ENCODE results near the gene LGMN.

DNA sequence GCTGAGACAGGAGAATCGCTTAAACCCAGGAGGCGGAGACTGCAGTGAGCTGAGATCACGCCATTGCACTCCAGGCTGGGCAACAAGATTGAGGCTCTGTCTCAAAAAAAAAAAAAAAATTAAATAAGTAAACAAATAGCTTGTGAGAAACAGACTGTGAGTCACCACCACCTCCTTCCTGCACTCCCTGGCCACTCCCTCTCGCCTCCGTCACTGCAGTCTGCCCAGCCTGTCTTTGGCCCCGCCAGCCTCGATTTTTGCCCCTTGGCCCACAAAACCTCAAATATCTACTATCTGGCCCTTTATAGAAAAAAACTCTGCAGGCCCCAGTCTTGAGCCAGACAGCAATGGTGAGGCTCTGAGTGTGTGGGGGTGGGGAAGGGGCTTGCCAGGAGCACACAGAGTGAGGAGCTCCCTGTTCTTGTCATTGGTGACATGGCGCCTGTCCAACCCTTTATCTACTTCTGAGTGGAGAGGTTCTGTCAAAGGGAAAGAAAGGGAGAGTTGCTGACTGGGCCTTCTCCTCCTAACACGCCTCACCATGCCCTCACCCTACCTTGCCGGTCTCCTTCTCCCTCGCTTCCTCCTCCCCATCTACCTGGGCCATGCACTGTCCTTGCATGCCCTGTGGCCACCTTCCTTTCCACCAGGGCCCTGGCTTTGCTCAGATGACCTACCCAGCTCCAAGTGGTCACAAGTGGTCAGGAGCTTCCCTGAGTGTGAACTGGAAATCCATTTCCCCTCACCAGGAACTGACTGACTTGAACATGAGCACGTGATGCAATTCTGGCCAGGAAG lies 22.1 kb downstream of the LGMN start:
- TF ChIP-seq HMG20B (CRISPR knock-in tag; IDR thresholded peaks at IDR 0.05) = no peak
- no peak for TF ChIP-seq MEF2A (IDR thresholded peaks at IDR 0.05; ENCODE audit: control insufficient read depth, low read depth, low read length)
- TF ChIP-seq ETS1 (conservative IDR thresholded peaks at IDR 0.05; ENCODE audit: control insufficient read depth, low read depth, low read length) = no peak
- TF ChIP-seq CBFB (CRISPR knock-in tag; IDR thresholded peaks at IDR 0.05) = no peak
- TF ChIP-seq NFRKB (IDR thresholded peaks at IDR 0.05; ENCODE audit: low read depth) = no peak
- TF ChIP-seq ZNF589 (CRISPR knock-in tag; IDR thresholded peaks at IDR 0.05; ENCODE audit: low read depth) = no peak
- TF ChIP-seq ZKSCAN1 (IDR thresholded peaks at IDR 0.05; ENCODE audit: low read depth, low read length) = no peak
- TF ChIP-seq CTCF (IDR thresholded peaks at IDR 0.05 in 2 of 3, conservative IDR thresholded peaks at IDR 0.05 in 1 of 3; ENCODE audit: insufficient read depth in 2 of 3, low read depth in 1 of 3, low read length in 3 of 3) = no peak
- TF ChIP-seq POLR2A (conservative IDR thresholded peaks at IDR 0.05) = no peak
- no peak for TF ChIP-seq CHD2 (IDR thresholded peaks at IDR 0.05; ENCODE audit: low read depth, low read length)
- TF ChIP-seq ZNF449 (CRISPR knock-in tag; IDR thresholded peaks at IDR 0.05) = no peak
- no peak for TF ChIP-seq PATZ1 (CRISPR knock-in tag; IDR thresholded peaks at IDR 0.05; ENCODE audit: borderline replicate concordance)
- TF ChIP-seq EZH2 (IDR thresholded peaks at IDR 0.05; ENCODE audit: borderline replicate concordance, low read depth, low read length) = no peak
- no peak for TF ChIP-seq RBFOX2 (IDR thresholded peaks at IDR 0.05; ENCODE audit: low read depth, low read length)
